HepG2 (cell line): ENCODE measurements around the gene CNTFR. TPM values are rescaled to one million over a fixed set of nuclear protein-coding genes. Genes with fewer than 3 reads are reported as not detected.

Experiments
- ATAC-seq: fragments of 200-7000 bp; cut with Tn5 transposase; 3 replicates; pipeline ENCODE4 v1.9.1; 2020; ENCODE audit warnings: mild to moderate bottlenecking, moderate library complexity
- BruUV-seq: library from RNA; stranded (reverse); fragments of 400-500 nt; replicated peaks from 2 replicates; lab custom pipeline; 2021; lab: Mats Ljungman, UMichigan
- CTCF ChIA-PET: fragments of 300-600 bp; formaldehyde crosslinking; extraction: SDS; loops from one replicate; lab custom pipeline; 2021; ENCODE audit warnings: low total read pairs, inconsistent platforms, low intra/inter-chr PET ratio; lab: Yijun Ruan, JAX
- POLR2A ChIA-PET: fragments of 350-600 bp; sonication (Branson Sonifier 250); formaldehyde crosslinking; loops from one replicate; lab custom pipeline; 2020; ENCODE audit warnings: antibody characterized with exemption, inconsistent platforms; lab: Yijun Ruan, JAX
- DNase-seq: peaks from one replicate; pipeline ENCODE4 v3.0.0-alpha.2; 2015; ENCODE audit warnings: low spot score
- FAIRE-seq: peaks from 3 replicates; lab custom pipeline; 2011; peaks lifted over from hg19 to GRCh38; lab: Jason Lieb, UNC
- H2AFZ ChIP-seq: one replicate; pipeline ENCODE4 v1.6.1; 2011; ENCODE audit warnings: low read length, inconsistent platforms
- H3K27ac ChIP-seq: fragments of 300-600 bp; 3 replicates; pipeline ENCODE4 v1.8.0; 2011; ENCODE audit warnings: mixed run types, mild to moderate bottlenecking, mixed read lengths, low read length, inconsistent platforms; ENCODE audit not compliant: insufficient read depth; ENCODE audit errors: extremely low read length
- H3K27me3 ChIP-seq, 2 experiments: fragments of 200-600 bp in 1 of 2; 2 replicates in 1 of 2; 3 replicates in 1 of 2; pipeline versions ENCODE4 v1.6.0 to v1.8.0; 2011; ENCODE audit warnings: low read length in 2 of 2, mild to moderate bottlenecking in 2 of 2, moderate library complexity in 2 of 2, inconsistent platforms in 1 of 2; ENCODE audit not compliant: insufficient read depth in 2 of 2, control insufficient read depth in 1 of 2
- H3K36me3 ChIP-seq, 2 experiments: fragments of 200-600 bp in 1 of 2; replicated peaks in 1 of 2; 2 replicates in 1 of 2; 3 replicates in 1 of 2; pipeline versions ENCODE4 v1.5.1 to v1.8.0; 2011; ENCODE audit warnings: low read length in 2 of 2, inconsistent platforms in 1 of 2; ENCODE audit not compliant: insufficient read depth in 2 of 2, control insufficient read depth in 1 of 2
- H3K4me1 ChIP-seq: 2 replicates; pipeline ENCODE4 v1.5.1; 2012; ENCODE audit warnings: low read length, inconsistent platforms; ENCODE audit not compliant: insufficient read depth
- H3K4me2 ChIP-seq: 2 replicates; pipeline ENCODE4 v1.6.0; 2011; ENCODE audit warnings: low read depth, low read length, inconsistent platforms
- H3K4me3 ChIP-seq, 3 experiments: fragments of 200-600 bp in 1 of 3; sonication (generic), shearing (Covaris generic) in 1 of 3; replicated peaks in 1 of 3; 2 replicates each; pipeline ENCODE4 v1.5.1; 2011 to 2016; ENCODE audit warnings: low read length in 3 of 3, inconsistent platforms in 2 of 3, low read depth in 2 of 3, mild to moderate bottlenecking in 2 of 3, control low read depth in 1 of 3, mixed read lengths in 1 of 3; ENCODE audit not compliant: insufficient read depth in 1 of 3
- H3K79me2 ChIP-seq: one replicate; pipeline ENCODE4 v1.6.1; 2011; ENCODE audit warnings: low read length, inconsistent platforms; ENCODE audit not compliant: insufficient read depth
- H3K9ac ChIP-seq: 2 replicates; pipeline ENCODE4 v1.6.0; 2011; ENCODE audit warnings: mild to moderate bottlenecking, low read depth, low read length, inconsistent platforms; ENCODE audit not compliant: insufficient read depth
- H3K9me3 ChIP-seq: 2 replicates; pipeline ENCODE4 v1.5.1; 2012; ENCODE audit warnings: mild to moderate bottlenecking, low read length
- H4K20me1 ChIP-seq: 2 replicates; pipeline ENCODE4 v1.6.0; 2011; ENCODE audit warnings: inconsistent platforms, mild to moderate bottlenecking, low read length, moderate library complexity; ENCODE audit not compliant: insufficient read depth
- CENPX ChIP-seq: sonication (generic); formaldehyde crosslinking; IDR thresholded peaks from 2 replicates; pipeline ENCODE4 v1.9.0; 2021; ENCODE audit warnings: mild to moderate bottlenecking, missing genetic modification reagents, moderate library complexity
- ELF3 ChIP-seq: IDR thresholded peaks from 2 replicates; pipeline ENCODE4 v1.6.1; 2016; ENCODE audit warnings: missing genetic modification reagents, missing compliant biosample characterization
- IRX3 ChIP-seq: sonication (generic); formaldehyde crosslinking; IDR thresholded peaks from 2 replicates; pipeline ENCODE4 v1.8.1; 2023; ENCODE audit warnings: mild to moderate bottlenecking, low read depth, missing genetic modification reagents, borderline replicate concordance
- MTA1 ChIP-seq: sonication (generic); formaldehyde crosslinking; IDR thresholded peaks from 2 replicates; pipeline ENCODE4 v1.4.0; 2020; ENCODE audit warnings: missing genetic modification reagents, mild to moderate bottlenecking, borderline replicate concordance
- NFE2L2 ChIP-seq: fragments of 150-350 bp; IDR thresholded peaks from 2 replicates; pipeline ENCODE4 v1.6.1; 2014; ENCODE audit warnings: low read length
- NFKBIZ ChIP-seq: IDR thresholded peaks from 2 replicates; pipeline ENCODE4 v1.6.1; 2018; ENCODE audit warnings: missing genetic modification reagents, missing compliant biosample characterization
- PLRG1 ChIP-seq: fragments of 450-650 bp; conservative IDR thresholded peaks from 2 replicates; pipeline ENCODE4 v1.6.1; 2016
- SMC3 ChIP-seq: IDR thresholded peaks from 2 replicates; pipeline ENCODE4 v1.6.1; 2011; ENCODE audit warnings: low read length, improper control_type of control experiment
- YY1 ChIP-seq: IDR thresholded peaks from 2 replicates; pipeline ENCODE4 v1.6.1; 2011; ENCODE audit warnings: low read length, low read depth, moderate library complexity, mild to moderate bottlenecking; ENCODE audit not compliant: insufficient read depth, insufficient replicate concordance
- ZNF441 ChIP-seq: sonication (generic); formaldehyde crosslinking; IDR thresholded peaks from 2 replicates; pipeline ENCODE4 v1.7.0; 2021; ENCODE audit warnings: missing genetic modification reagents, borderline replicate concordance
- ZNF569 ChIP-seq: sonication (generic); formaldehyde crosslinking; IDR thresholded peaks from 2 replicates; pipeline ENCODE4 v1.5.0; 2020; ENCODE audit warnings: mild to moderate bottlenecking, missing genetic modification reagents, moderate library complexity, borderline replicate concordance
- ZNF839 ChIP-seq: sonication (generic); formaldehyde crosslinking; IDR thresholded peaks from 2 replicates; pipeline ENCODE4 v1.4.0; 2020; ENCODE audit warnings: missing genetic modification reagents, mild to moderate bottlenecking, borderline replicate concordance
- WGBS: methylation state at CpG from one replicate; pipeline ENCODE4 v1.1.6; 2017; ENCODE audit warnings: low lambda C conversion rate; 5-methylcytosine and 5-hydroxymethylcytosine counted together
- in situ Hi-C: cut with HindIII; loops from 2 replicates; pipeline ENCODE4 v1.10.0; 2017; ENCODE audit warnings: low pct_unique_long_range_greater_than_20kb; ENCODE audit not compliant: extremely low pct_ligation_motif_present
- intact Hi-C: fragments of 100-400 bp; cut with micrococcal nuclease; formaldehyde crosslinking; loops from one replicate; pipeline ENCODE4 v1.10.0; 2022; ENCODE audit not compliant: unreplicated experiment
- polyA plus RNA-seq, 8 experiments: library from polyadenylated mRNA; depleted of rRNA in 3 of 8; stranded (reverse) in 7 of 8; unstranded in 1 of 8; fragments of >200 nt; fragmentation: Illumina TruSeq in 4 of 8; extraction: Trizol in 4 of 8; gene quantifications; 2 replicates each; pipeline versions ENCODE4 v1.2.1 to v1.2.3, GENCODE V29; 2011 to 2016; ENCODE audit warnings: low read depth in 4 of 8, missing spikeins in 1 of 8, mixed read lengths in 1 of 8; ENCODE audit not compliant: insufficient read depth in 1 of 8
- total RNA-seq, 5 experiments: library from RNA; depleted of rRNA; stranded (reverse); fragments of >200 nt; fragmentation: Illumina TruSeq; extraction: Trizol; gene quantifications; 2 replicates each; pipeline ENCODE4 v1.2.3, GENCODE V29; 2016; ENCODE audit warnings: low read depth in 1 of 5
- TF ChIP-seq, protein P1 (sequence below): sonication (generic); formaldehyde crosslinking; IDR thresholded peaks from 2 replicates; pipeline ENCODE4 v1.5.1; 2020; ENCODE audit warnings: mild to moderate bottlenecking, missing genetic modification reagents, moderate library complexity
- TF ChIP-seq, protein P2 (sequence below): sonication (generic); formaldehyde crosslinking; IDR thresholded peaks from 2 replicates; pipeline ENCODE4 v1.4.0; 2020; ENCODE audit warnings: low read depth, mild to moderate bottlenecking, missing genetic modification reagents
- TF ChIP-seq, protein P3 (sequence below): sonication (generic); formaldehyde crosslinking; IDR thresholded peaks from 2 replicates; pipeline ENCODE4 v1.4.0; 2020; ENCODE audit warnings: missing genetic modification reagents
- TF ChIP-seq, protein P4 (sequence below), 2 experiments: IDR thresholded peaks; 2 replicates each; pipeline ENCODE4 v1.6.1; 2011 to 2012; ENCODE audit warnings: low read length in 2 of 2, borderline replicate concordance in 1 of 2, low read depth in 1 of 2, mild to moderate bottlenecking in 1 of 2, moderate library complexity in 1 of 2

The CNTFR gene
- total and polyA plus RNA-seq, 2 of the 13 experiments (the other 11 are each of a cell fraction or from before 2014, with no cell fraction given) = not detected

DNA sequence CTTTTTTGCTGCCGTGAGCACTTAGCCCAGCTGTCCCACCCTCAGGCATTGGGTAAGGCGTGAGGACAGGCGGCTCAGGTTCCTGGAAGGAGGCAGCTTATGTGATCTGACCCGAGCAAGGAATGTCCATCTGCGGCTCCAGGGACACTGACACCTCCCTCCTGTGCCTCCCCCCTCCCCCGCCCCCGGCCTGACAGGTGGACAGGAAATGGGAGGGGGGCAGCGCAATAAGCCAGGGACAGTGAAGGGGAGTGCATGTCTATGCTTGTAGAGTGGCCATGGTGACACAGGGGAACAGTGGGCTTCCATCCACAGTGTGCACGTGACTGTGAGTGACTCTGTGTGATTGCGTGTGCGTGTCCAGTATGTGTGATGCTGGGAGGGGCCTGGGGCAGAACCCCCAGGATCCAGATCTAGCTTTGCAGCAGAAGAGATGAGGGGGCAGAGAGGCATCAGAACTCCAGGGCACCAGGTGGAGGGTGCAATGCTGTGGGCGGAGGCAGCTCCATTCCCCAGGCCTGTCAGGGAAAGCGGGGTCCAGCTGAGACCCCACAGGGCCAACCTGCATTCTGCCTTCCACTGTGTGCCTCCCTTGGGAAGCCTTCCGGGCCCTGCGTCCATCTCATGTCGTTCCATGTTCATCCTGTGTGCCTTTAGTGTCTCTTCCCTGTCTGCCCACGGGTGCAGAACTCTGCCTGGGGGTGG, 30.5 kb downstream of the CNTFR start:
- peaks cover 2% of the 10 kb centered on the region; the same call in 1 of the 2 replicates for H4K20me1 ChIP-seq
- BruUV-seq = no TSS peak
- 20% methylated on average over 2 of the region's 17 CpGs for WGBS
- peak overlapping the region; percentile 63; the same call in 1 of the 2 replicates for H3K4me2 ChIP-seq
- no peak overlapping the region for H3K27ac ChIP-seq
- H3K9ac ChIP-seq = no peak overlapping the region
- no peaks in the 10 kb centered on the region for H3K36me3 ChIP-seq
- H3K9me3 ChIP-seq = no peaks in the 10 kb centered on the region
- H3K4me1 ChIP-seq = peaks cover 28% of the 10 kb centered on the region
- peak overlapping the region in 1 of 3 experiments; percentile 44; a peak in 2 of 6 replicates for H3K4me3 ChIP-seq
- ATAC-seq (peak; percentile 38), DNase-seq (no peak), FAIRE-seq (no peak)
- POLR2A ChIA-PET = no interaction called here
- in situ Hi-C loops (no loop called here), intact Hi-C loops (no loop called here)
- H2AFZ ChIP-seq = no peak overlapping the region
- no peaks in the 10 kb centered on the region for H3K79me2 ChIP-seq
- CTCF ChIA-PET = no interaction called here
- peaks cover 1 to 50% of the 10 kb centered on the region in 2 experiments; a peak in 3 of 5 replicates for H3K27me3 ChIP-seq
- no peak for TF ChIP-seq MTA1 (CRISPR knock-in tag)
- TF ChIP-seq NFE2L2 = no peak
- TF ChIP-seq, protein P1, sequence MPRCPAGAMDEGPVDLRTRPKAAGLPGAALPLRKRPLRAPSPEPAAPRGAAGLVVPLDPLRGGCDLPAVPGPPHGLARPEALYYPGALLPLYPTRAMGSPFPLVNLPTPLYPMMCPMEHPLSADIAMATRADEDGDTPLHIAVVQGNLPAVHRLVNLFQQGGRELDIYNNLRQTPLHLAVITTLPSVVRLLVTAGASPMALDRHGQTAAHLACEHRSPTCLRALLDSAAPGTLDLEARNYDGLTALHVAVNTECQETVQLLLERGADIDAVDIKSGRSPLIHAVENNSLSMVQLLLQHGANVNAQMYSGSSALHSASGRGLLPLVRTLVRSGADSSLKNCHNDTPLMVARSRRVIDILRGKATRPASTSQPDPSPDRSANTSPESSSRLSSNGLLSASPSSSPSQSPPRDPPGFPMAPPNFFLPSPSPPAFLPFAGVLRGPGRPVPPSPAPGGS (CRISPR knock-in tag) = no peak
- TF ChIP-seq, protein P2, sequence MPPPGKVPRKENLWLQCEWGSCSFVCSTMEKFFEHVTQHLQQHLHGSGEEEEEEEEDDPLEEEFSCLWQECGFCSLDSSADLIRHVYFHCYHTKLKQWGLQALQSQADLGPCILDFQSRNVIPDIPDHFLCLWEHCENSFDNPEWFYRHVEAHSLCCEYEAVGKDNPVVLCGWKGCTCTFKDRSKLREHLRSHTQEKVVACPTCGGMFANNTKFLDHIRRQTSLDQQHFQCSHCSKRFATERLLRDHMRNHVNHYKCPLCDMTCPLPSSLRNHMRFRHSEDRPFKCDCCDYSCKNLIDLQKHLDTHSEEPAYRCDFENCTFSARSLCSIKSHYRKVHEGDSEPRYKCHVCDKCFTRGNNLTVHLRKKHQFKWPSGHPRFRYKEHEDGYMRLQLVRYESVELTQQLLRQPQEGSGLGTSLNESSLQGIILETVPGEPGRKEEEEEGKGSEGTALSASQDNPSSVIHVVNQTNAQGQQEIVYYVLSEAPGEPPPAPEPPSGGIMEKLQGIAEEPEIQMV (CRISPR knock-in tag) = no peak
- no peak for TF ChIP-seq YY1
- TF ChIP-seq, protein P3, sequence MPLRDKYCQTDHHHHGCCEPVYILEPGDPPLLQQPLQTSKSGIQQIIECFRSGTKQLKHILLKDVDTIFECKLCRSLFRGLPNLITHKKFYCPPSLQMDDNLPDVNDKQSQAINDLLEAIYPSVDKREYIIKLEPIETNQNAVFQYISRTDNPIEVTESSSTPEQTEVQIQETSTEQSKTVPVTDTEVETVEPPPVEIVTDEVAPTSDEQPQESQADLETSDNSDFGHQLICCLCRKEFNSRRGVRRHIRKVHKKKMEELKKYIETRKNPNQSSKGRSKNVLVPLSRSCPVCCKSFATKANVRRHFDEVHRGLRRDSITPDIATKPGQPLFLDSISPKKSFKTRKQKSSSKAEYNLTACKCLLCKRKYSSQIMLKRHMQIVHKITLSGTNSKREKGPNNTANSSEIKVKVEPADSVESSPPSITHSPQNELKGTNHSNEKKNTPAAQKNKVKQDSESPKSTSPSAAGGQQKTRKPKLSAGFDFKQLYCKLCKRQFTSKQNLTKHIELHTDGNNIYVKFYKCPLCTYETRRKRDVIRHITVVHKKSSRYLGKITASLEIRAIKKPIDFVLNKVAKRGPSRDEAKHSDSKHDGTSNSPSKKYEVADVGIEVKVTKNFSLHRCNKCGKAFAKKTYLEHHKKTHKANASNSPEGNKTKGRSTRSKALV (CRISPR knock-in tag) = no peak
- TF ChIP-seq SMC3 = no peak
- TF ChIP-seq PLRG1 = no peak
- TF ChIP-seq, protein P4, sequence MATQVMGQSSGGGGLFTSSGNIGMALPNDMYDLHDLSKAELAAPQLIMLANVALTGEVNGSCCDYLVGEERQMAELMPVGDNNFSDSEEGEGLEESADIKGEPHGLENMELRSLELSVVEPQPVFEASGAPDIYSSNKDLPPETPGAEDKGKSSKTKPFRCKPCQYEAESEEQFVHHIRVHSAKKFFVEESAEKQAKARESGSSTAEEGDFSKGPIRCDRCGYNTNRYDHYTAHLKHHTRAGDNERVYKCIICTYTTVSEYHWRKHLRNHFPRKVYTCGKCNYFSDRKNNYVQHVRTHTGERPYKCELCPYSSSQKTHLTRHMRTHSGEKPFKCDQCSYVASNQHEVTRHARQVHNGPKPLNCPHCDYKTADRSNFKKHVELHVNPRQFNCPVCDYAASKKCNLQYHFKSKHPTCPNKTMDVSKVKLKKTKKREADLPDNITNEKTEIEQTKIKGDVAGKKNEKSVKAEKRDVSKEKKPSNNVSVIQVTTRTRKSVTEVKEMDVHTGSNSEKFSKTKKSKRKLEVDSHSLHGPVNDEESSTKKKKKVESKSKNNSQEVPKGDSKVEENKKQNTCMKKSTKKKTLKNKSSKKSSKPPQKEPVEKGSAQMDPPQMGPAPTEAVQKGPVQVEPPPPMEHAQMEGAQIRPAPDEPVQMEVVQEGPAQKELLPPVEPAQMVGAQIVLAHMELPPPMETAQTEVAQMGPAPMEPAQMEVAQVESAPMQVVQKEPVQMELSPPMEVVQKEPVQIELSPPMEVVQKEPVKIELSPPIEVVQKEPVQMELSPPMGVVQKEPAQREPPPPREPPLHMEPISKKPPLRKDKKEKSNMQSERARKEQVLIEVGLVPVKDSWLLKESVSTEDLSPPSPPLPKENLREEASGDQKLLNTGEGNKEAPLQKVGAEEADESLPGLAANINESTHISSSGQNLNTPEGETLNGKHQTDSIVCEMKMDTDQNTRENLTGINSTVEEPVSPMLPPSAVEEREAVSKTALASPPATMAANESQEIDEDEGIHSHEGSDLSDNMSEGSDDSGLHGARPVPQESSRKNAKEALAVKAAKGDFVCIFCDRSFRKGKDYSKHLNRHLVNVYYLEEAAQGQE (IDR thresholded peaks at IDR 0.05; ENCODE audit: borderline replicate concordance in 1 of 2, low read depth in 1 of 2, low read length in 2 of 2) = no peak
- TF ChIP-seq CENPX = no peak
- no peak for TF ChIP-seq ZNF839 (CRISPR knock-in tag)
- no peak for TF ChIP-seq ZNF441
- no peak for TF ChIP-seq ELF3
- no peak for TF ChIP-seq IRX3 (CRISPR knock-in tag)
- no peak for TF ChIP-seq NFKBIZ
- no peak for TF ChIP-seq ZNF569
